HAP-1 (cell line): ENCODE results near the gene TANGO6.

ENCODE experiments used
- DNase-seq, 2 experiments: peaks; one replicate each; pipeline ENCODE4 v3.0.0-alpha.2; 2016 to 2020; ENCODE audit warnings: low spot score in 2 of 2
- H3K27me3 ChIP-seq: fragments of 250-450 bp; sonication (Bioruptor Pico); 2 replicates; pipeline ENCODE4 v1.5.1; 2020; ENCODE audit warnings: low read depth, mild to moderate bottlenecking, moderate library complexity
- H3K36me3 ChIP-seq: fragments of 250-450 bp; sonication (Bioruptor Pico); replicated peaks from 2 replicates; pipeline ENCODE4 v1.5.1; 2020; ENCODE audit warnings: mild to moderate bottlenecking
- H3K4me1 ChIP-seq: fragments of 250-450 bp; sonication (Bioruptor Pico); 2 replicates; pipeline ENCODE4 v1.5.1; 2020; ENCODE audit warnings: mild to moderate bottlenecking
- H3K4me3 ChIP-seq: fragments of 250-450 bp; sonication (Bioruptor Pico); 2 replicates; pipeline ENCODE4 v1.5.1; 2020; ENCODE audit warnings: mild to moderate bottlenecking, moderate library complexity
- H3K9me3 ChIP-seq: fragments of 250-450 bp; sonication (Bioruptor Pico); 2 replicates; pipeline ENCODE4 v1.5.1; 2020; ENCODE audit warnings: mild to moderate bottlenecking, moderate library complexity
- in situ Hi-C: fragments of 300-500 bp; cut with MboI; formaldehyde crosslinking; loops from 3 replicates; pipeline ENCODE4 v1.14.3; 2020; ENCODE audit warnings: low sequenced_read_pairs, inconsistent platforms, mixed read lengths

Gene TANGO6

DNA sequence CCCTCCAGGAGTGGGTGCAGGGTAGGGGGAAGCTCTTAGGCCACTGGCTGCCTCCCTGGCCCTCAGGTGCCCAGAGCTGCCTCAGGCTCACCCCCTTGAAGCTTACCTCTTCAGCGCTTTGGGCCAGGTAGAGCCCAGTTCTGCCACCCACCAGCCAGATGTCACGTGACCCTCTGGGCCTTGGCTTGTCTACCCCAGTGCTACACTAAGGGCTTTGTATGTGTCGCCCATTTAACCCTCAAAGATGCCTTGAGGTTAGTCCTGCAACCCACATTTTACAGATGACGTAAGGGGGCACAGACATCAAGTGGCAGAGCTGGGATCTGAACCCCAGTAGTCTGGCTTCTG, 265.5 kb downstream of the TANGO6 start:
- no peaks in the 10 kb centered on the region for H3K27me3 ChIP-seq
- no peak for DNase-seq
- no peaks in the 10 kb centered on the region for H3K9me3 ChIP-seq
- H3K4me1 ChIP-seq: peaks cover 4% of the 10 kb centered on the region
- peaks cover 12% of the 10 kb centered on the region for H3K36me3 ChIP-seq
- in situ Hi-C loops: no loop called here
- H3K4me3 ChIP-seq: no peak overlapping the region

DNA sequence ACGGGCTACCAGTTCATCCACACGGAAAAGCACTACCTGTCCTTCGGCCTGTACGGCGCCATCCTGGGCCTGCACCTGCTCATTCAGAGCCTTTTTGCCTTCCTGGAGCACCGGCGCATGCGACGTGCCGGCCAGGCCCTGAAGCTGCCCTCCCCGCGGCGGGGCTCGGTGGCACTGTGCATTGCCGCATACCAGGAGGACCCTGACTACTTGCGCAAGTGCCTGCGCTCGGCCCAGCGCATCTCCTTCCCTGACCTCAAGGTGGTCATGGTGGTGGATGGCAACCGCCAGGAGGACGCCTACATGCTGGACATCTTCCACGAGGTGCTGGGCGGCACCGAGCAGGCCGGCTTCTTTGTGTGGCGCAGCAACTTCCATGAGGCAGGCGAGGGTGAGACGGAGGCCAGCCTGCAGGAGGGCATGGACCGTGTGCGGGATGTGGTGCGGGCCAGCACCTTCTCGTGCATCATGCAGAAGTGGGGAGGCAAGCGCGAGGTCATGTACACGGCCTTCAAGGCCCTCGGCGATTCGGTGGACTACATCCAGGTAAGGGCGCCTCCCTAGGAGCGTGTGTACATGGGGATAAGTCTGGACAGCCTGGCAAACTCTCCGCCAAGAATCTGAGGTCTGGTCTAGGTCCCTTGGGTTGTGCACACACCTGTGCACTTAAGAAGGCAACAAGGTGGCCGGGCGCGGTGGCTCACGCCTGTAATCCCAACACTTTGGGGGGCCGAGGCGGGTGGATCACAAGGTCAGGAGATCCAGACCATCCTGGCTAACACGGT, 266.3 kb downstream of the TANGO6 start:
- Histone ChIP-seq H3K4me1 (peaks cover 4% of the 10 kb centered on the region), H3K27me3 (no peaks in the 10 kb centered on the region), H3K9me3 (no peaks in the 10 kb centered on the region), H3K4me3 (no peak overlapping the region), H3K36me3 (peaks cover 14% of the 10 kb centered on the region)
- in situ Hi-C loops: loop anchor here (5.0 to 10.0 kb wide), 3 partner anchors 207 to 585 kb away; no protein-coding TSS in a partner anchor
- DNase-seq: no peak

DNA sequence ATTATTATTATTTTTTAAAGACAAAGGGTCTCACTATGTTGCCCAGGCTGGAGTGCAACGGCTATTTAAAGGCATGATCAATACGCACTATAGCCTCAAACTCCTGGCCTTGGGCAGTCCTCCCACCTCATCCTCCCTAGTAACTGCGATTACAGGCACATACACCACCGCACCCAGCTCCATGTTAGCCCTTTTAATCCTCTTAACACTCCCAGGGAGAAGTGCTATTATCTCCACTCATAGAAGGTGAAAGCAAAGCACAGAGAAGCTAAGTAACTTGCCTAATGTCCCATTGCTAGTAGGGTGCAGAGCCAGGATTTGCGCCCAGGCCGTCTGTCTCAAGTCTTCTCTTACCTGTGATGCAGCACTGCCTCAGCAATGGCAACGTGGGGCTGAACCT, 267.1 kb downstream of the TANGO6 start:
- no peaks in the 10 kb centered on the region for H3K9me3 ChIP-seq
- no peaks in the 10 kb centered on the region for H3K27me3 ChIP-seq
- no peak for DNase-seq
- peaks cover 22% of the 10 kb centered on the region for H3K36me3 ChIP-seq
- in situ Hi-C loops: loop anchor here (5.0 to 10.0 kb wide), 3 partner anchors 208 to 586 kb away; no protein-coding TSS in a partner anchor
- H3K4me1 ChIP-seq: peaks cover under 1% of the 10 kb centered on the region
- H3K4me3 ChIP-seq: no peak overlapping the region

DNA sequence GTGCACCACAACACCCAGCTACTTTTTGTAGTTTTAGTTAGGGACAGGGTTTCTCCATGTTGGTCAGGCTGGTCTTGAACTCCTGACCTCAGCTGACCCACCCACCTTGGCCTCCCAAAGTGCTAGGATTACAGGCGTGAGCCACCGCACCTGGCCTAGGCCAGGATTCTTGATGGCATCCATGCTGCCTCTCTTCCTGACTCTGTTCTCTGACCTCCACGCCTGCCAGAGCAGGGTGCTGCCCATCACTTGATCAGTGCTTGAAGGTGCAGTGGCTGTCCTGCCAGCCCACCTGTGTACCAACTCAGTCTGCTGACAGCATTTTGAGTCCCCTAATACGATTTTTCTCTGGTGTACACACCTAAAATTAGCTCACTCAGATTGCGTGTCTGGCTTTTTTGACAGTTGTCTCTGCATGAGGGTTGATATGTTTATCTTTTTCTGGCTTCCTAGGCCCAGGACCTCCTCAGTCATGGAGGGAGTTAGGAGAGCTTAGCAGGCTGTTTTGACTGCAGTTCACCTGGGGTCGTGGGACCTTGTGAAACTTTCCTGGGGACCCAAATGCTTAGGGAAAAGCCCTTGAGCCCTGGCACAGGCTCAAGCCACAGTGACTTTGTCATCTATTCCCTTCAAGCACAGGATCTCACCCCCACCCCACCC, 268.0 kb downstream of the TANGO6 start:
- in situ Hi-C loops: loop anchor here (5.0 to 10.0 kb wide), 3 partner anchors 209 to 587 kb away; no protein-coding TSS in a partner anchor
- peaks cover 22% of the 10 kb centered on the region for H3K36me3 ChIP-seq

DNA sequence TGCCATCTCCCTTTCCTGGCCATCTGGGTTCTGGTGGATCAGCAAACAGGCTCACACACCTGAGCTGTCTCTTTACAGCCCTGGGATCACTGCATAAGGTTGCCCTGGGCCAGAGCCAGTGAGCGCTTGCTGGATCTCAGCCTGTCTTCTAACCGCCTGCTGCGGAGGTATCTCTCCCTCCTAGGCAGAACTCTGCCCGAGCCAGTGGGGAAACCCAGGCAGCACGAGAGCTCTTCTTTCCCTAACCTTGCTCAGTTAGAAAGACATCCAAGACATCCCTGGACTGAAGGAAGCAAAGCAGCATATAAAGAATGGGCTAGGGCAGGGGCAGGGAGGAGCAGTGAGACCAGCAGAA, 268.5 kb downstream of the TANGO6 start:
- in situ Hi-C loops: loop anchor here (5.0 to 10.0 kb wide), 3 partner anchors 210 to 587 kb away; no protein-coding TSS in a partner anchor
- peaks cover 22% of the 10 kb centered on the region for H3K36me3 ChIP-seq
- H3K4me3 ChIP-seq: no peak overlapping the region
- no peaks in the 10 kb centered on the region for H3K4me1 ChIP-seq
- no peak for DNase-seq
- H3K9me3 ChIP-seq: no peaks in the 10 kb centered on the region
- no peaks in the 10 kb centered on the region for H3K27me3 ChIP-seq

More for the DNA sequence above, 268.0 kb downstream of the TANGO6 start:
- Histone ChIP-seq H3K4me1 (no peaks in the 10 kb centered on the region), H3K9me3 (no peaks in the 10 kb centered on the region), H3K27me3 (no peaks in the 10 kb centered on the region), H3K4me3 (no peak overlapping the region)
- DNase-seq: no peak

DNA sequence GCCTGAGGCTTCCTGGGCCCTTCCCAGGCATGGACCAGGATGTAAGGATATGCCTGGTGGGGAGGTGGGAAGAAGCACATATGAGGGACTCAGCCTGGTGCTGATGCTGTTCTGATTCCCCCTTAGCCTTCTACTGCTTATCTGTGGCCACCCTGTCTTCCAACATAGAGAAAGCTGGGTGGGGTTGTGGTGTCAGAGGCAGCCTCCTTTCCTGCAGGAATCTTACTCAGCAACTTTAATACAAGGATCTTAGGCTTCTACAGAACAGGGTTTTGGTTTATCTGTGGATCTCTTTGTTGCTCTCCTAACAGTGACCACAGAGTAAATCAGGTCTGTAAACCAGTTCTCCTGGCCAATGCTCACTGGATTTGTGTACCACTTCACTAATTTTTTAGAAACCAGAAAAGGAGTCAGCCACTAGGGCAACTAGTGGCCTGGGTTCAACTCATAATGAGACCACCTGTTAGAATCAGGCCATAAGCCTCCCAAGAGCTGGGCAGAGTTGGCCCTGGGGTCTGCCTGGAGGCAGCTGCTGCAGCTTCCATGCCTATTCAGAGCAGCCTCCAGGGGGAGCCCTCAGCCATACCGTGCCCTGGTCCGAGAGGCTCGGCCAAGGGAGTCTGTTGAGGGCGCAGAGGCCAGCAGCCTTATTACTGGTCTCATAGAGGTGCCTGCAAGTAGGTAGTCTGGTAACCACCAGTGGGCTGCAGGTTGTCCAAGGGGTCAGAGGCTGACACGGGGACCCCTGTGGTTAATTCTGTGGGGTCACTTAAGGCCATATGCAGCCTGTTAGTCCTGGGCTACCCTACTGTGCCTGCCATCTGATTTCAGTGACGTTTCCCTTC, 269.2 kb downstream of the TANGO6 start:
- Histone ChIP-seq H3K9me3 (no peaks in the 10 kb centered on the region), H3K4me1 (no peaks in the 10 kb centered on the region), H3K4me3 (no peak overlapping the region), H3K27me3 (no peaks in the 10 kb centered on the region), H3K36me3 (peaks cover 22% of the 10 kb centered on the region)
- peak; percentile 38 to 86 for DNase-seq
- in situ Hi-C loops: loop anchor here (5.0 to 10.0 kb wide), 3 partner anchors 210 to 588 kb away; no protein-coding TSS in a partner anchor

DNA sequence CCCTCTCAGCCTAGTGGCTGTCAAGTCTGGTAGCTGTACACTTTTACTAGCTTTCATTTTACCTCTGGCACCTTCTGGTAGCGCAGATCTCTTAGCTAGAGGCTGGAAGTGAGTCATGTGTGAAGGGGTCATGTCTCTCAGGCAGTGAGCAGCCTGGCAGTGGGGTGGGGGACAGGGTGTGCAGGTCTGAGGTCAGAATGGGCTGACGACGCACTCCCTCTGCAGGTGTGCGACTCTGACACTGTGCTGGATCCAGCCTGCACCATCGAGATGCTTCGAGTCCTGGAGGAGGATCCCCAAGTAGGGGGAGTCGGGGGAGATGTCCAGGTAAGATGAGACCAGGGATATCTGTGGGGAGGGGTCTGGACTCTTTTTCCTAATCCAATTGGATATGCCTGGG, 269.9 kb downstream of the TANGO6 start:
- Histone ChIP-seq H3K4me1 (no peaks in the 10 kb centered on the region), H3K36me3 (peaks cover 29% of the 10 kb centered on the region), H3K4me3 (no peak overlapping the region), H3K9me3 (no peaks in the 10 kb centered on the region), H3K27me3 (no peaks in the 10 kb centered on the region)
- in situ Hi-C loops: loop anchor here (5.0 to 10.0 kb wide), 3 partner anchors 211 to 588 kb away; no protein-coding TSS in a partner anchor
- DNase-seq: no peak

DNA sequence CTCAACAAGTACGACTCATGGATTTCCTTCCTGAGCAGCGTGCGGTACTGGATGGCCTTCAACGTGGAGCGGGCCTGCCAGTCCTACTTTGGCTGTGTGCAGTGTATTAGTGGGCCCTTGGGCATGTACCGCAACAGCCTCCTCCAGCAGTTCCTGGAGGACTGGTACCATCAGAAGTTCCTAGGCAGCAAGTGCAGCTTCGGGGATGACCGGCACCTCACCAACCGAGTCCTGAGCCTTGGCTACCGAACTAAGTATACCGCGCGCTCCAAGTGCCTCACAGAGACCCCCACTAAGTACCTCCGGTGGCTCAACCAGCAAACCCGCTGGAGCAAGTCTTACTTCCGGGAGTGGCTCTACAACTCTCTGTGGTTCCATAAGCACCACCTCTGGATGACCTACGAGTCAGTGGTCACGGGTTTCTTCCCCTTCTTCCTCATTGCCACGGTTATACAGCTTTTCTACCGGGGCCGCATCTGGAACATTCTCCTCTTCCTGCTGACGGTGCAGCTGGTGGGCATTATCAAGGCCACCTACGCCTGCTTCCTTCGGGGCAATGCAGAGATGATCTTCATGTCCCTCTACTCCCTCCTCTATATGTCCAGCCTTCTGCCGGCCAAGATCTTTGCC, 271.1 kb downstream of the TANGO6 start:
- H3K4me1 ChIP-seq: no peaks in the 10 kb centered on the region
- no peaks in the 10 kb centered on the region for H3K9me3 ChIP-seq
- H3K4me3 ChIP-seq: no peak overlapping the region
- H3K36me3 ChIP-seq: peaks cover 42% of the 10 kb centered on the region
- in situ Hi-C loops: loop anchor here (5.0 to 10.0 kb wide), 3 partner anchors 212 to 590 kb away; no protein-coding TSS in a partner anchor
- DNase-seq: no peak
- H3K27me3 ChIP-seq: no peaks in the 10 kb centered on the region

DNA sequence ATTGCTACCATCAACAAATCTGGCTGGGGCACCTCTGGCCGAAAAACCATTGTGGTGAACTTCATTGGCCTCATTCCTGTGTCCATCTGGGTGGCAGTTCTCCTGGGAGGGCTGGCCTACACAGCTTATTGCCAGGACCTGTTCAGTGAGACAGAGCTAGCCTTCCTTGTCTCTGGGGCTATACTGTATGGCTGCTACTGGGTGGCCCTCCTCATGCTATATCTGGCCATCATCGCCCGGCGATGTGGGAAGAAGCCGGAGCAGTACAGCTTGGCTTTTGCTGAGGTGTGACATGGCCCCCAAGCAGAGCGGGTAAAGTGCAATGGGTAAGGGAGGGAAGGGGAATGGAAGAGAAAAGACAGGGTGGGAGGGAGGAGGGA, 271.6 kb downstream of the TANGO6 start:
- Histone ChIP-seq H3K4me1 (no peaks in the 10 kb centered on the region), H3K27me3 (no peaks in the 10 kb centered on the region), H3K9me3 (no peaks in the 10 kb centered on the region), H3K4me3 (no peak overlapping the region), H3K36me3 (peaks cover 42% of the 10 kb centered on the region)
- DNase-seq: no peak
- in situ Hi-C loops: loop anchor here (5.0 to 10.0 kb wide), 4 partner anchors 213 to 590 kb away; no protein-coding TSS in a partner anchor

DNA sequence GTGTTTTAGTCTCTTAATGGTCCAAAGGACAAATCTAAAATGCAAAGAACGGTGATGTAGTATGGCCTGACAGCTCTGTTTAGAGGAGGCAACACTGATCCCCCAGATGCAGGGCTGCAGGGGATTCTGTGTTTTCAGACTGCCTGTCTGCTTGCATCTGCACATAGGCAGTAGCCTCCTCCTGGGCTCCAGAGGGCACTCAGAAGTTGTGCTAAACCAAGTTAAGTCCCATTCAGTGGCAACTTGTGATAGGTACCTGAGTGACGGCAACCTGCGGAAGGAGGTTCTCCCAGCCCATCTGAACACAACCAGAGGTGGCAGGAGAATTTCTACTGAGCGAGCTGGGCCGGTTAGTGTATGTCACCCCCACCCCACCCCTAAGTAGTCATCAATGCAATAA, 272.0 kb downstream of the TANGO6 start:
- in situ Hi-C loops: loop anchor here (5.0 to 10.0 kb wide), 2 partner anchors 268 to 591 kb away; no protein-coding TSS in a partner anchor
- peaks cover 45% of the 10 kb centered on the region for H3K36me3 ChIP-seq

DNA sequence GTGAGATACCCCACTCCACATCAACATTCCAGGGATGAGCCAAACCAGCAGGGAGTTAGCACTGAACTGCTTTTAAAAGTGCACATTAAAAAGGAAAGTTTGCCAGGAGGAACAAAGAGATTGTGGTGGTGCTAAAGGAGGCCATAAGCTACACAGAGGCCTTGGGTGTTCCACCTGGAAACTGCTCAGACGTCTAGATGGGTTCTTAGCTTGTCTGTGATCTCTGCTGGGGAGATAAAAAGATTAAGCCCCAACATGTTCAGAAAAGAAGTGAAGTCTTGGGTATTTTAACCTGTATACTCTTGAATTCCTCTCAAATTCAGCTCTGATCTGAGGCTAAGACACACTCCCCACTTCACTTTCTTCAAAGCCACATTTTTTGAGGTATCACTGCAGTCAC, 272.5 kb downstream of the TANGO6 start:
- Histone ChIP-seq H3K36me3 (peaks cover 48% of the 10 kb centered on the region), H3K4me3 (no peak overlapping the region), H3K4me1 (no peaks in the 10 kb centered on the region)

More for the DNA sequence above, 272.0 kb downstream of the TANGO6 start:
- H3K9me3 ChIP-seq: no peaks in the 10 kb centered on the region
- H3K4me3 ChIP-seq: no peak overlapping the region
- DNase-seq: no peak
- H3K4me1 ChIP-seq: no peaks in the 10 kb centered on the region
- no peaks in the 10 kb centered on the region for H3K27me3 ChIP-seq

DNA sequence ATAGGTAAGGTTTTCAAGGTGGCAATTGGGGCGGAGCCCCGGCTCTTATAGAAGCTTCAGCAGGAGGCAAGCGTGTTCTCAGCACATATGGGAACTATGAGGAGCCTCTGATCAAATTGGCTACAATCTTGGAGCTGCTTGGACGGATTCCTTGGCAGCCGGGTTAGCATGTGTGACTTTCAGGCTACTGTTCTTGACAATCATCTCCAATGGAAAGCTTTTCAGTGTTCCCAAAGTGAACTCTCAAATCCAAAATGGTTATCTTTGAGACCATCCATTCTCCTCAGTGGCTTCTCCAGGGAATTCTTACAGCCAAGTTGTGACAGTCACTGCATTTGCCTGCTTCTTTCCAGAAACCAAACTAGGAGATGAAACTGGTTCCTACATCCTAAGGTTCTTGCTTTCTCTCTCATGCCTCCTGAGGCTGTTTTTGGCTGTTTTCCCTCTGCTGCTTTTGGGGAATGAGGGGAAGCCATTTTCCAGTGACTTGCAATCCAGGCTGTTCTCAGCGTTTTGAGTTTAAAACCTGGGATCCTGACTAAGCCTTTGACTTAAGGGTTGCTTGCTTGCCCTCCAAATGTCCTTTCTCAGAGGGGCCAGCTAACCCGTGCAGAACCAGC, 273.0 kb downstream of the TANGO6 start:
- Histone ChIP-seq H3K4me3 (no peak overlapping the region), H3K9me3 (no peaks in the 10 kb centered on the region), H3K36me3 (peaks cover 52% of the 10 kb centered on the region), H3K4me1 (no peaks in the 10 kb centered on the region), H3K27me3 (no peaks in the 10 kb centered on the region)
- no peak for DNase-seq
- in situ Hi-C loops: loop anchor here (5.0 to 10.0 kb wide), 2 partner anchors 269 to 592 kb away; no protein-coding TSS in a partner anchor

More for the DNA sequence above, 272.5 kb downstream of the TANGO6 start:
- no peaks in the 10 kb centered on the region for H3K9me3 ChIP-seq
- DNase-seq: no peak
- in situ Hi-C loops: loop anchor here (5.0 to 10.0 kb wide), 2 partner anchors 269 to 591 kb away; no protein-coding TSS in a partner anchor
- H3K27me3 ChIP-seq: no peaks in the 10 kb centered on the region
